ENCODE results near the gene DNAJB2. TPM values are rescaled to one million over a fixed set of nuclear protein-coding genes. Genes with fewer than 3 reads are reported as not detected.

The DNAJB2 gene
- total RNA-seq, 4 donors from 2014 or later = 91.2 to 138 (median 107) TPM

- Histone ChIP-seq H3K4me3 (no peak overlapping the region), H3K36me3 (no peaks in the 10 kb centered on the region), H3K4me1 (peaks cover 19% of the 10 kb centered on the region), H3K27me3 (peaks cover 27% of the 10 kb centered on the region), H3K27ac (no peak overlapping the region), H3K9me3 (no peaks in the 10 kb centered on the region)
- TF ChIP-seq EP300 (IDR thresholded peaks at IDR 0.05) (no peak), POLR2AphosphoS5 (IDR thresholded peaks at IDR 0.05) (no peak), POLR2A (IDR thresholded peaks at IDR 0.05) (no peak)
- TF ChIP-seq, protein P1, sequence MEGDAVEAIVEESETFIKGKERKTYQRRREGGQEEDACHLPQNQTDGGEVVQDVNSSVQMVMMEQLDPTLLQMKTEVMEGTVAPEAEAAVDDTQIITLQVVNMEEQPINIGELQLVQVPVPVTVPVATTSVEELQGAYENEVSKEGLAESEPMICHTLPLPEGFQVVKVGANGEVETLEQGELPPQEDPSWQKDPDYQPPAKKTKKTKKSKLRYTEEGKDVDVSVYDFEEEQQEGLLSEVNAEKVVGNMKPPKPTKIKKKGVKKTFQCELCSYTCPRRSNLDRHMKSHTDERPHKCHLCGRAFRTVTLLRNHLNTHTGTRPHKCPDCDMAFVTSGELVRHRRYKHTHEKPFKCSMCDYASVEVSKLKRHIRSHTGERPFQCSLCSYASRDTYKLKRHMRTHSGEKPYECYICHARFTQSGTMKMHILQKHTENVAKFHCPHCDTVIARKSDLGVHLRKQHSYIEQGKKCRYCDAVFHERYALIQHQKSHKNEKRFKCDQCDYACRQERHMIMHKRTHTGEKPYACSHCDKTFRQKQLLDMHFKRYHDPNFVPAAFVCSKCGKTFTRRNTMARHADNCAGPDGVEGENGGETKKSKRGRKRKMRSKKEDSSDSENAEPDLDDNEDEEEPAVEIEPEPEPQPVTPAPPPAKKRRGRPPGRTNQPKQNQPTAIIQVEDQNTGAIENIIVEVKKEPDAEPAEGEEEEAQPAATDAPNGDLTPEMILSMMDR (IDR thresholded peaks at IDR 0.05) = no peak
- WGBS = 80% methylated on average over 11 of the region's 14 CpGs
- DNase-seq (ENCODE audit: low spot score in 2 of 2) = no peak
Measured at GRCh38 chr2:219297766-219298456, 18.7 kb downstream of the DNAJB2 start.

DNA sequence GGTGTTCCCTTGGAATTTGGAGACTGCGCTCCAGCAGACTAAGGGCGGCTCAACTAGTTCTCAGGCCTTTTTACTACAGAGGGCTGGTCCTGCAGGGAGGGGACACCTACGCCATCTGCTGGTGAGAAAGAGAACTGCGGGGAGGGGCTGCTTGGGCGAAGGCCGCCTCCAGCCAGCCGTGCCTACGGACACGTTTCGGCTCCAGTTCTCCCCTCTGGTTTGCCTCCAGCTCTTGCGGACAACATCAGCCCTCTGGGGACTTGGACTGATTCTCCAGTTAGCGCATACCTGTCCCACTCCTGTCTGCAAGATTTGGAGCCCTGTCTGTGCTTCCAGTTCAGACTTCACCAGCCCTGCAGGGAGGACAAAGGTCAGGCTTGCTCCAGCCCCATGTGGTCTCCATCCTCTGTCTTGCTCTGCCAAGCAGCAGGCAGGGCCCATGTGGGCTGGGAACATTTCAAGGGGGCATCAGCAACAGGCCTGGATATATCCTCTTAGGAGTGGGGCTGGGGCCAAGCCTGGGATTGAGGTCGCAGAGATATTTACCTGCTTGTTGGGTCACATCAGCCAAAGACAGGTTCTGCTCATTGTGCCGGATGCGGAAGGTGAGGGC, 19.7 kb downstream of the DNAJB2 start:
- no peaks in the 10 kb centered on the region for H3K9me3 ChIP-seq
- H3K27me3 ChIP-seq = peaks cover 36% of the 10 kb centered on the region
- no peak overlapping the region for H3K4me3 ChIP-seq
- no peaks in the 10 kb centered on the region for H3K36me3 ChIP-seq
- H3K4me1 ChIP-seq = peaks cover 19% of the 10 kb centered on the region
- H3K27ac ChIP-seq = no peak overlapping the region
- 24% methylated on average over 6 of the region's 15 CpGs for WGBS
- DNase-seq (ENCODE audit: low spot score in 2 of 2) = peak; percentile 89 to 91
- no peak for TF ChIP-seq POLR2A (IDR thresholded peaks at IDR 0.05)
- TF ChIP-seq, protein P1 (IDR thresholded peaks at IDR 0.05) = peak; percentile 94 to 99

DNA sequence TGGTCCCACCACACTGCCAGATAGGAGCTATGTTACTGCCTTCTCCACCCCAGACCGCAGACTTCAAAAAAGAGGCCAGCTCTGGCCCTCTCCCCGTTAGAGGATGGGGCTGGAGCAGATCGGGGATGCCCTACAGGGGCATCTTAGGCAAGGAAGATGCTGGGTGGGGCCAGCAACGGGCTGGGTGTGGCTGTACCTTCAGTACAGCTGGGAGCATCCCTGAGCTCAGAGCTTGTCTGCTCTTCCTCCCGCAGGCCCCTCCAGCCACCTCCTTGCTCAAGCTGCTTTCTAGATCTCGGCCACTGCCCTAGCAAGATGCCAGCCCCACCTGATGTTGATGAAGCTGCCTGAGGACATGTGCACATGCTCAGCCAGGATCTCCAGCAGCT, 20.2 kb downstream of the DNAJB2 start:
- DNase-seq (ENCODE audit: low spot score in 2 of 2) = no peak
- peaks cover 39% of the 10 kb centered on the region for H3K27me3 ChIP-seq
- WGBS = 90% methylated on average over 2 of the region's 6 CpGs
- H3K36me3 ChIP-seq = no peaks in the 10 kb centered on the region
- H3K9me3 ChIP-seq = no peaks in the 10 kb centered on the region
- no peak overlapping the region for H3K4me3 ChIP-seq
- H3K4me1 ChIP-seq = peaks cover 14% of the 10 kb centered on the region
- TF ChIP-seq POLR2AphosphoS5 (IDR thresholded peaks at IDR 0.05) (no peak), EP300 (IDR thresholded peaks at IDR 0.05) (no peak), POLR2A (IDR thresholded peaks at IDR 0.05) (no peak)
- TF ChIP-seq, protein P1 (IDR thresholded peaks at IDR 0.05) = no peak
- H3K27ac ChIP-seq = no peak overlapping the region

- WGBS = 75% methylated on average over 2 of the region's 5 CpGs
- Histone ChIP-seq H3K27me3 (peaks cover 39% of the 10 kb centered on the region), H3K4me1 (peaks cover 7% of the 10 kb centered on the region), H3K4me3 (no peak overlapping the region), H3K27ac (no peak overlapping the region), H3K36me3 (no peaks in the 10 kb centered on the region), H3K9me3 (no peaks in the 10 kb centered on the region)
- DNase-seq (ENCODE audit: low spot score in 2 of 2) = no peak
- TF ChIP-seq, protein P1 (IDR thresholded peaks at IDR 0.05) = no peak
- TF ChIP-seq POLR2A (IDR thresholded peaks at IDR 0.05) = no peak
- TF ChIP-seq EP300 (IDR thresholded peaks at IDR 0.05) = no peak
- TF ChIP-seq POLR2AphosphoS5 (IDR thresholded peaks at IDR 0.05) = no peak
Measured at GRCh38 chr2:219300022-219300421, 20.9 kb downstream of the DNAJB2 start.

- peak in 1 of 2 donors; percentile 53 for DNase-seq (ENCODE audit: low spot score in 2 of 2)
- Histone ChIP-seq H3K27me3 (peaks cover 54% of the 10 kb centered on the region), H3K36me3 (no peaks in the 10 kb centered on the region), H3K27ac (no peak overlapping the region), H3K4me1 (peaks cover 4% of the 10 kb centered on the region), H3K9me3 (no peaks in the 10 kb centered on the region), H3K4me3 (no peak overlapping the region)
- 67% methylated on average over 11 of the region's 11 CpGs for WGBS
- no peak for TF ChIP-seq POLR2AphosphoS5 (IDR thresholded peaks at IDR 0.05)
- no peak for TF ChIP-seq EP300 (IDR thresholded peaks at IDR 0.05)
- TF ChIP-seq, protein P1 (IDR thresholded peaks at IDR 0.05) = no peak
- no peak for TF ChIP-seq POLR2A (IDR thresholded peaks at IDR 0.05)
Measured at GRCh38 chr2:219302412-219302968, 23.3 kb downstream of the DNAJB2 start.

Measured in suprapubic skin (tissue), 4 donors.